Raji (cell line): ENCODE results near the gene PA2G4.

ENCODE experiments used
- POLR2A ChIP-seq: IDR thresholded peaks from 2 replicates; pipeline ENCODE4 v1.6.1; 2011; ENCODE audit warnings: low read depth, low read length, control low read depth; ENCODE audit not compliant: insufficient read depth

The PA2G4 gene

DNA sequence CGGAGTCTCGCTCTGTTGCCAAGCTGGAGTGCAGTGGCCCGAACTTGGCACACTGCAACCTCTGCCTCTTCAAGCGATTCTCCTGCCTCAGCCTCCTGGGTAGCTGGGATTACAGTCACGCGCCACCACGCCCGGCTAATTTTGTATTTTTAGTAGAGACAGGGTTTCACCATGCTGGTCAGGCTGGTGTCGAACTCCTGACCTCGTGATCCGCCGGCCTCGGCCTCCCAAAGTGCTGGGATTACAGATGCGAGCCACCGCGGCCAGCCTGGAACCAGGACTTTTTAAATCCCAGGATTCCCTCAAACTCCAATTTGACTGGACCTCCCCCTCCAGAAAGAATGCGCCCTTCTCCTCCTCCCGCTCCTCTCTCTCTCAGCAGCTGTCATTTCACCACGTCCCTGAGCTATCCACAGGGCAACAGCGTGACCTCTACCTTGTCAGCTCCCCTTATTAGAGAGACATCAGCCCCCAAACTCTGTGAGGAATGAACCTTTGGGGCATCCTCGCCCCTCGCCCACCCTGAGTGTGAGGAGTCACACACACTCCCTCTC, 25.7 kb downstream of the PA2G4 start:
- no peak for TF ChIP-seq POLR2A

DNA sequence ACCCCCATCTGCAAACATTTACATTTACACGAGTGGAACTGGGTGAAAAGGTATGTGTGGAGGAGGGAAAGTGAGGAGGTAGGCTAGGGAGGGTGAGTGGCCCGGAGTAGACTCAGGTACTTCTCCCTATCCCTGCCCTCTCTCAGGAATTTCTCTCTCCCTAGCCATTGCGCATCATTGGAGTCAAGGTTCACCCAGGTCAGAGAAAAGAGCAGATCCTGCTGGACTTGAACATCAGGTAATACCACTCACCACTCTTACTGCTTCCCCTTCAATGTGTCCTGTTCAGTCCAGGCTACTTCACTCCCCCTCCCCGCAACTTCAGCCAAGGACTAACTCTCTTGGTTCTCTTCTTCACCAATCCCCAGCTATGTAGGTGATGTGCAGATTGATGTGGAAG, 26.5 kb downstream of the PA2G4 start:
- TF ChIP-seq POLR2A: no peak

- TF ChIP-seq POLR2A: no peak
These were observed 30.5 kb downstream of the PA2G4 start for GRCh38 chr12:56134897-56135296.

DNA sequence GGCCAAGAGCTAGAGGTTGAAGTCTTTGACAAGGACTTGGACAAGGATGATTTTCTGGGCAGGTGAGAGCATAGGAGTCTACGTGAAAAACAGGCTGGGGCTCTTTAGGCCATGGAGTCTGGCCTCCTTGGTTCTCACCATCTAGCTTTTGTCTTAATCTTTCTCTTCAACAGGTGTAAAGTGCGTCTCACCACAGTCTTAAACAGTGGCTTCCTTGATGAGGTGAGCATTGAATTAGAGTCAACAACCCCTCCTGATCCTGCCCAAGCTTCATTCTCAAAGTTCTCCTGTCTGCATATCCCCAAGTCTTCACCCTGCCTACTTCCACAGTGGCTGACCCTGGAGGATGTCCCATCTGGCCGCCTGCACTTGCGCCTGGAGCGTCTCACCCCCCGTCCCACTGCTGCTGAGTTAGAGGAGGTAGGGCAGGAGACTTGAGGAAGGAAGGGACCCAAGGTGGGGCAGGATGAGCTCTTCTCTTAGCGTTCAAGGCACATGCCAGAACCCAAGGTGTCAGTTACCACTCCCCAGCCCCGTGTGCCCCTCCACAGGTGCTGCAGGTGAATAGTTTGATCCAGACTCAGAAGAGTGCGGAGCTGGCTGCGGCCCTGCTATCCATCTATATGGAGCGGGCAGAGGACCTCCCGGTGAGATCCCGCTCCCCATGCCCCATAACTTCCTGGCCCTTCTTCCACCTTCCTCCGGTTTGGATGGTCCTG, 33.7 kb downstream of the PA2G4 start:
- TF ChIP-seq POLR2A: no peak

- no peak for TF ChIP-seq POLR2A
These were observed 37.8 kb downstream of the PA2G4 start for GRCh38 chr12:56141946-56142784.

DNA sequence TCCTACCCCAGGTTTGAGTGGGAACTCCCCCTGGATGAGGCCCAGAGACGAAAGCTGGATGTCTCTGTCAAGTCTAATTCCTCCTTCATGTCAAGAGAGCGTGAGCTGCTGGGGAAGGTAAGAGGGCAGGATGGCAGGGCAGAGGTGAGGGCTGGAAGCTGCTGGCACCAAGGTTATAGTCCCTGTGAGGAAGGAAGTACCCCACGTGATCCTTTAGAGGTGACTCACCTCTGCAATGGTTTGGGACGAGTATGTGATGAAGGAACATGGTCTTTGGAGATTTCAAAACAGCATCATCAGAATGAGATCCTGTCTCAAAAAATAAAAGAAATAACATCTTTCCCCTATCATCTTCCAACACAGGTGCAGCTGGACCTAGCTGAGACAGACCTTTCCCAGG, 38.9 kb downstream of the PA2G4 start:
- TF ChIP-seq POLR2A: no peak

GRCh38 chr12:56143870-56144269, 39.5 kb downstream of the PA2G4 start:
- TF ChIP-seq POLR2A: no peak

DNA sequence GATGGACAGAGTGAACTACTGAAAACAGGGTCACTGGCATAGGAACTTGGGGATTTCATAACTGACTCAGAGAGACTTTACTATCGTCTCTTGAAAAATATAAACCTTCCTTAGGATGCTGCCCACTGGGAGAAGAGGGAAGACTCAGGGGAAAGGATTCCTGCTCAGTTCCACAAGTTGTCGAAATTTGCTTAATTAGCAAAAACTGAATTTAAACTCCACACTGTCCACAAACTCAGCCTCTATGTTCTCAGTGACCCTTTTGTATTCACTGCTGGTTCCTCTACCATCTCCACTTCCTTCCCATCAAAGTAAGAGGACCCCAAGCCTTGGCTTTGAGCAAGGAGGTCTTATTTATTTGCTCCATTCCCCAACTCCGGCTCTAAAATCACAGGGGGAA, 40.9 kb downstream of the PA2G4 start:
- TF ChIP-seq POLR2A: no peak

GRCh38 chr12:56146492-56147460, 42.4 kb downstream of the PA2G4 start:
- TF ChIP-seq POLR2A: no peak

GRCh38 chr12:56150563-56150962, 46.2 kb downstream of the PA2G4 start:
- TF ChIP-seq POLR2A: no peak

DNA sequence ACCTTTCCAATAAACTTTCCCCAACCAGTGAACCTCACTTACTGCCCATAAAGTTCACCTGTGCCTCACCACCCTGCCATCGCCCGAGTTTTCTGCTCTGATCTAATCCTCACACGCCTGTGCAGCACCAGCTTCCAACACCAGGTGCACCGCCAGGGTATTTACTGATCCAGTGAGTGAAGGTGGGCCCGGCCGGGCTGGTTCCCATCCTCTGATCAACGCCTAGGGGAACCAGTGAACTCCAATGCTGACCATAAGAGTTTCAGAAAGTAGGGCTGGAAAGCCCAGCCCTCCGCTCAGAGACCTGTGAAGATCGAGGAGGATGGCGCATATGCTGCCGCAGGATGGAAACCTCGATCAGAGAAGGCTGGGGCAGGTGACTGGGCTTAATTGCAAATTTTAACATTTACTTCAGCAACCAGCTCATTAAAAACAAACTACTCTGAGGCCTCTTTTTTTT, 47.3 kb downstream of the PA2G4 start:
- no peak for TF ChIP-seq POLR2A

DNA sequence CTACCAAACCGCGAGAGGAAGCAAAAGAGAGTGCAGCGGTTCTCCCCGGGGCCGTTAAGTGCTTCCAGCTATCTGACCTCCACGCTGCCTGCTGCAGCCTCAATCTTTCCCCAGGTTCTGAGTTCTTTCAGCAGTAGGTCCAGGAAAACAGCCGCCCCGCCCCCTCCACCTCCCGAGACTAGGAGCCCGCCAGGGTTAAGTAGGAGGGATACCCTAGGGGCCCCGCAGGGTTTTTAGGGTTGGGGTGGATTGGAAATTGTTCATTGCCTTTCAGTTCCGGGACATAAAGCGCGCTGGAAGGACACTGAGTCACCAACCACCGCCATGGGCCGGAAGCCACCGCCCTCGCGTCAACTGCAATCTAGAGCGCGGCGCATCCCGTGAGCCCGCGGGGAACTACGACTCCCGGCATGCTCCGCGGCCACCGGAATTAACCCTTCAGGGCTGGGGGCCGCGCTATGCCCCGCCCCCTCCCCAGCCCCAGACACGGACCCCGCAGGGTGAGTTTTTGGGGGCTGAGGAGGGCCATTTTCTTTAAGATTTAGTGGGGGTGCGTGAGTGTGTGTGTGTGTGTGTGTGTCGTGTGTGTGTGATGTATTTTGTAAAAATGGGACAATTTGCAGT, 47.9 kb downstream of the PA2G4 start, which contains the start of gene MYL6B:
Gene MYL6B, plus strand, starts transcription at position 456 of the 624 bp plus-strand sequence. CDS start 1,332 bp downstream, outside the sequence.
- TF ChIP-seq POLR2A: peak; percentile 91

- TF ChIP-seq POLR2A: no peak
These were observed 48.7 kb downstream of the PA2G4 start for GRCh38 chr12:56152756-56153677.
